Endothelial cell (in vitro differentiated cells): ENCODE measurements around the gene ZNF618. TPM values are rescaled to one million over a fixed set of nuclear protein-coding genes. Genes with fewer than 3 reads are reported as not detected.

ENCODE experiments used
- DNase-seq: peaks from one replicate; pipeline ENCODE4 v3.0.0; 2021; ENCODE audit warnings: low spot score
- H3K27ac Mint-ChIP-seq: one replicate; pipeline ENCODE4 v1.8.0; 2021; ENCODE audit warnings: mixed read lengths, inconsistent platforms; ENCODE audit not compliant: unreplicated experiment
- H3K27me3 Mint-ChIP-seq: one replicate; pipeline ENCODE4 v1.8.0; 2021; ENCODE audit warnings: mild to moderate bottlenecking, moderate library complexity, mixed read lengths, inconsistent platforms; ENCODE audit not compliant: unreplicated experiment
- H3K36me3 Mint-ChIP-seq: one replicate; pipeline ENCODE4 v1.8.0; 2021; ENCODE audit warnings: mild to moderate bottlenecking, low read depth, mixed read lengths, inconsistent platforms; ENCODE audit not compliant: unreplicated experiment
- H3K4me1 Mint-ChIP-seq: one replicate; pipeline ENCODE4 v1.8.0; 2021; ENCODE audit warnings: mild to moderate bottlenecking, mixed read lengths, inconsistent platforms; ENCODE audit not compliant: unreplicated experiment
- H3K4me3 Mint-ChIP-seq: one replicate; pipeline ENCODE4 v1.8.0; 2021; ENCODE audit warnings: mild to moderate bottlenecking, mixed read lengths, inconsistent platforms; ENCODE audit not compliant: unreplicated experiment
- H3K9me3 Mint-ChIP-seq: one replicate; pipeline ENCODE4 v1.8.0; 2021; ENCODE audit warnings: mixed read lengths, inconsistent platforms; ENCODE audit not compliant: unreplicated experiment
- CTCF ChIP-seq: fragments of 200-600 bp; sonication (generic); IDR thresholded peaks from one replicate; pipeline ENCODE4 v1.5.0; 2021; ENCODE audit warnings: antibody characterized with exemption; ENCODE audit not compliant: unreplicated experiment
- total RNA-seq: library from RNA; stranded (reverse); fragmentation: NEBNext Ultra II Directional; extraction: Animal tissue kit (Norgen Biotek cat#: 25700); gene quantifications from one replicate; pipeline ENCODE4 v1.2.1, GENCODE V29; 2021; ENCODE audit not compliant: unreplicated experiment

The ZNF618 gene
- total RNA-seq, 1 donor from 2014 or later, result 35.0 TPM

- Mint-ChIP-seq H3K27ac (no peak overlapping the region), H3K4me3 (no peak overlapping the region), H3K9me3 (no peaks in the 10 kb centered on the region), H3K4me1 (no peaks in the 10 kb centered on the region), H3K27me3 (peaks cover 9% of the 10 kb centered on the region), H3K36me3 (no peaks in the 10 kb centered on the region)
- no peak for TF ChIP-seq CTCF
- DNase-seq, result no peak
Observed at GRCh38 chr9:114080195-114080772, 204.2 kb downstream of the ZNF618 start.

- Mint-ChIP-seq H3K4me1 (no peaks in the 10 kb centered on the region), H3K36me3 (no peaks in the 10 kb centered on the region), H3K4me3 (no peak overlapping the region), H3K27me3 (peaks cover 7% of the 10 kb centered on the region), H3K27ac (no peak overlapping the region), H3K9me3 (no peaks in the 10 kb centered on the region)
- TF ChIP-seq CTCF, result no peak
- DNase-seq, result no peak
Observed at GRCh38 chr9:114080773-114081440, 204.8 kb downstream of the ZNF618 start.

- no peaks in the 10 kb centered on the region for H3K36me3 Mint-ChIP-seq
- H3K4me1 Mint-ChIP-seq, result no peaks in the 10 kb centered on the region
- no peaks in the 10 kb centered on the region for H3K9me3 Mint-ChIP-seq
- peaks cover 7% of the 10 kb centered on the region for H3K27me3 Mint-ChIP-seq
- H3K4me3 Mint-ChIP-seq, result no peak overlapping the region
- TF ChIP-seq CTCF, result no peak
- no peak overlapping the region for H3K27ac Mint-ChIP-seq
- no peak for DNase-seq
Observed at GRCh38 chr9:114081441-114082016, 205.4 kb downstream of the ZNF618 start.

- peaks cover 7% of the 10 kb centered on the region for H3K27me3 Mint-ChIP-seq
- H3K9me3 Mint-ChIP-seq, result no peaks in the 10 kb centered on the region
- no peaks in the 10 kb centered on the region for H3K4me1 Mint-ChIP-seq
- H3K27ac Mint-ChIP-seq, result no peak overlapping the region
- DNase-seq, result peak; percentile 90
- H3K4me3 Mint-ChIP-seq, result no peak overlapping the region
- peak; percentile 96 for TF ChIP-seq CTCF
- no peaks in the 10 kb centered on the region for H3K36me3 Mint-ChIP-seq
Observed at GRCh38 chr9:114082017-114082762, 206.1 kb downstream of the ZNF618 start.
